GM18867 (cell line): Measurements from ENCODE around the gene NPIPB6.

Source experiments
- ATAC-seq: cut with Tn5 transposase; IDR thresholded peaks from one replicate; pipeline ENCODE4 v1.9.1; 2021; ENCODE audit warnings: mild to moderate bottlenecking, moderate library complexity; ENCODE audit not compliant: unreplicated experiment

NPIPB6 gene

GRCh38 chr16:28324235-28324886 is 38.9 kb downstream of the NPIPB6 start:
- no peak for ATAC-seq

- no peak for ATAC-seq
Observed at GRCh38 chr16:28321700-28322411, 41.5 kb downstream of the NPIPB6 start.

GRCh38 chr16:28320741-28321140 is 42.6 kb downstream of the NPIPB6 start:
- ATAC-seq: no peak

GRCh38 chr16:28320023-28320561 is 43.2 kb downstream of the NPIPB6 start:
- no peak for ATAC-seq

GRCh38 chr16:28319476-28320022 is 43.8 kb downstream of the NPIPB6 start:
- no peak for ATAC-seq

GRCh38 chr16:28318042-28318744 is 45.1 kb downstream of the NPIPB6 start:
- ATAC-seq: no peak

GRCh38 chr16:28317040-28317880 is 46.0 kb downstream of the NPIPB6 start:
- no peak for ATAC-seq

- no peak for ATAC-seq
Observed at GRCh38 chr16:28316054-28316453, 47.3 kb downstream of the NPIPB6 start.

- no peak for ATAC-seq
Observed at GRCh38 chr16:28313587-28313986, 49.7 kb downstream of the NPIPB6 start.

GRCh38 chr16:28312327-28312726 is 51.0 kb downstream of the NPIPB6 start:
- no peak for ATAC-seq

- ATAC-seq: no peak
Observed at GRCh38 chr16:28311913-28312312, 51.4 kb downstream of the NPIPB6 start.

- ATAC-seq: no peak
Observed at GRCh38 chr16:28311413-28311812, 51.9 kb downstream of the NPIPB6 start.

- no peak for ATAC-seq
Observed at GRCh38 chr16:28310796-28311195, 52.5 kb downstream of the NPIPB6 start.

- no peak for ATAC-seq
Observed at GRCh38 chr16:28309811-28310311, 53.4 kb downstream of the NPIPB6 start.

- no peak for ATAC-seq
Observed at GRCh38 chr16:28308794-28309584, 54.3 kb downstream of the NPIPB6 start.

GRCh38 chr16:28307936-28308335 is 55.4 kb downstream of the NPIPB6 start:
- ATAC-seq: no peak

GRCh38 chr16:28304214-28304613 is 59.1 kb downstream of the NPIPB6 start:
- ATAC-seq: no peak

GRCh38 chr16:28303132-28303531 is 60.2 kb downstream of the NPIPB6 start:
- ATAC-seq: no peak

GRCh38 chr16:28301620-28302019 is 61.7 kb downstream of the NPIPB6 start:
- ATAC-seq: no peak

GRCh38 chr16:28301154-28301553 is 62.2 kb downstream of the NPIPB6 start:
- no peak for ATAC-seq
